Mesenchymal stem cell (in vitro differentiated cells and primary cell): ENCODE measurements around the gene DNAJC5.

ENCODE experiments used
- DNase-seq: peaks from one replicate; pipeline ENCODE4 v3.0.0-alpha.2; 2013
- H2AFZ ChIP-seq: one replicate; pipeline ENCODE4 v1.6.1; 2013; ENCODE audit warnings: low read depth, mild to moderate bottlenecking, control low read depth, inconsistent platforms, low read length, moderate library complexity
- H2AK5ac ChIP-seq: 2 replicates; pipeline ENCODE4 v1.6.1; 2013; ENCODE audit warnings: low read length, moderate library complexity, mild to moderate bottlenecking, inconsistent platforms; ENCODE audit not compliant: severe bottlenecking
- H2BK120ac ChIP-seq: one replicate; pipeline ENCODE4 v1.6.1; 2013; ENCODE audit warnings: low read depth, mild to moderate bottlenecking, inconsistent platforms, low read length, moderate library complexity
- H2BK12ac ChIP-seq, 2 experiments: one replicate each; pipeline ENCODE4 v1.6.1; 2013; ENCODE audit warnings: inconsistent platforms in 2 of 2, low read length in 2 of 2, mild to moderate bottlenecking in 2 of 2, moderate library complexity in 2 of 2, control low read depth in 1 of 2
- H2BK15ac ChIP-seq: one replicate; pipeline ENCODE4 v1.6.1; 2013; ENCODE audit warnings: mild to moderate bottlenecking, low read depth, inconsistent platforms; ENCODE audit not compliant: poor library complexity, severe bottlenecking
- H2BK5ac ChIP-seq: 2 replicates; pipeline ENCODE4 v1.6.1; 2013; ENCODE audit warnings: low read depth, mild to moderate bottlenecking, low read length, control low read depth, inconsistent platforms; ENCODE audit not compliant: poor library complexity, severe bottlenecking
- H3K14ac ChIP-seq, 2 experiments: one replicate each; pipeline ENCODE4 v1.6.1; 2013; ENCODE audit warnings: inconsistent platforms in 2 of 2, low read length in 2 of 2, control low read depth in 1 of 2, mild to moderate bottlenecking in 1 of 2, moderate library complexity in 1 of 2
- H3K18ac ChIP-seq, 2 experiments: one replicate each; pipeline ENCODE4 v1.6.1; 2013; ENCODE audit warnings: inconsistent platforms in 2 of 2, low read length in 2 of 2, control low read depth in 1 of 2, low read depth in 1 of 2, mild to moderate bottlenecking in 1 of 2
- H3K23ac ChIP-seq, 2 experiments: one replicate each; pipeline ENCODE4 v1.6.1; 2013; ENCODE audit warnings: inconsistent platforms in 2 of 2, low read length in 2 of 2, mild to moderate bottlenecking in 2 of 2, moderate library complexity in 2 of 2, control low read depth in 1 of 2
- H3K27ac ChIP-seq: 2 replicates; pipeline ENCODE4 v1.5.1; 2013; ENCODE audit warnings: mild to moderate bottlenecking, moderate library complexity, low read length, control low read depth, inconsistent platforms; ENCODE audit not compliant: poor library complexity, severe bottlenecking
- H3K27me3 ChIP-seq, 2 experiments: 2 replicates each; pipeline versions ENCODE4 v1.6.1 to v1.7.0; 2013; ENCODE audit warnings: low read length in 2 of 2, mild to moderate bottlenecking in 2 of 2, moderate library complexity in 2 of 2, control low read depth in 1 of 2, inconsistent platforms in 1 of 2; ENCODE audit not compliant: control insufficient read depth in 1 of 2, insufficient read depth in 1 of 2
- H3K36me3 ChIP-seq, 2 experiments: 2 replicates each; pipeline versions ENCODE4 v1.6.1 to v1.7.0; 2013; ENCODE audit warnings: low read length in 2 of 2, control low read depth in 1 of 2, inconsistent platforms in 1 of 2, low read depth in 1 of 2, mild to moderate bottlenecking in 1 of 2; ENCODE audit not compliant: insufficient read depth in 2 of 2, control insufficient read depth in 1 of 2
- H3K4ac ChIP-seq, 2 experiments: one replicate each; pipeline ENCODE4 v1.6.1; 2013; ENCODE audit warnings: inconsistent platforms in 2 of 2, low read length in 2 of 2, mild to moderate bottlenecking in 2 of 2, moderate library complexity in 2 of 2, control low read depth in 1 of 2, low read depth in 1 of 2
- H3K4me1 ChIP-seq: 2 replicates; pipeline ENCODE4 v1.6.1; 2013; ENCODE audit warnings: low read depth, low read length, control low read depth; ENCODE audit not compliant: control insufficient read depth, insufficient read depth
- H3K4me2 ChIP-seq: 2 replicates; pipeline ENCODE4 v1.6.1; 2013; ENCODE audit warnings: low read length, mild to moderate bottlenecking, inconsistent platforms; ENCODE audit not compliant: poor library complexity, severe bottlenecking
- H3K4me3 ChIP-seq, 2 experiments: 2 replicates each; pipeline versions ENCODE4 v1.5.1 to v1.7.0; 2013; ENCODE audit warnings: low read length in 2 of 2, mild to moderate bottlenecking in 2 of 2, control low read depth in 1 of 2, low read depth in 1 of 2; ENCODE audit not compliant: insufficient read depth in 1 of 2
- H3K79me1 ChIP-seq: replicated peaks from 2 replicates; pipeline ENCODE4 v1.6.1; 2013; ENCODE audit warnings: mild to moderate bottlenecking, control low read depth, low read length, inconsistent platforms; ENCODE audit not compliant: poor library complexity, severe bottlenecking
- H3K9ac ChIP-seq: 2 replicates; pipeline ENCODE4 v1.7.0; 2013; ENCODE audit warnings: mild to moderate bottlenecking, low read length, moderate library complexity
- H3K9me3 ChIP-seq: 2 replicates; pipeline ENCODE4 v1.7.0; 2013; ENCODE audit warnings: mild to moderate bottlenecking, low read length; ENCODE audit not compliant: control insufficient read depth
- H4K8ac ChIP-seq: one replicate; pipeline ENCODE4 v1.6.1; 2013; ENCODE audit warnings: inconsistent platforms, mild to moderate bottlenecking, low read length, moderate library complexity
- H4K91ac ChIP-seq: one replicate; pipeline ENCODE4 v1.6.1; 2013; ENCODE audit warnings: mild to moderate bottlenecking, low read length, inconsistent platforms
- WGBS: methylation state at CpG from one replicate; pipeline ENCODE4 v1.1.7; 2013; ENCODE audit warnings: mixed read lengths; 5-methylcytosine and 5-hydroxymethylcytosine counted together

DNAJC5 gene

GRCh38 chr20:63933646-63934045, 38.7 kb downstream of the DNAJC5 start:
- peaks cover 40% of the 10 kb centered on the region for H3K79me1 ChIP-seq
- 96% methylated on average over 5 of the region's 5 CpGs for WGBS
- H3K27ac ChIP-seq: no peak overlapping the region
- H2BK5ac ChIP-seq: no peak overlapping the region
- DNase-seq: no peak
- no peak overlapping the region for H3K4ac ChIP-seq
- H2BK12ac ChIP-seq: no peak overlapping the region
- no peak overlapping the region for H3K4me3 ChIP-seq
- no peaks in the 10 kb centered on the region for H3K27me3 ChIP-seq
- H3K36me3 ChIP-seq: peaks cover 79 to 87% of the 10 kb centered on the region in 2 experiments
- no peak overlapping the region for H4K8ac ChIP-seq
- H3K4me2 ChIP-seq: no peak overlapping the region
- no peak overlapping the region for H4K91ac ChIP-seq
- no peak overlapping the region for H3K18ac ChIP-seq
- H3K9ac ChIP-seq: no peak overlapping the region
- H2AFZ ChIP-seq: no peak overlapping the region
- H2BK120ac ChIP-seq: no peak overlapping the region
- H2BK15ac ChIP-seq: no peak overlapping the region
- no peak overlapping the region for H3K23ac ChIP-seq
- H3K14ac ChIP-seq: no peak overlapping the region
- no peaks in the 10 kb centered on the region for H3K9me3 ChIP-seq
- H2AK5ac ChIP-seq: no peak overlapping the region
- peaks cover 34% of the 10 kb centered on the region for H3K4me1 ChIP-seq

GRCh38 chr20:63934271-63935068, 39.5 kb downstream of the DNAJC5 start:
- H3K14ac ChIP-seq: no peak overlapping the region
- H2BK12ac ChIP-seq: no peak overlapping the region
- H3K4me3 ChIP-seq: no peak overlapping the region
- no peak overlapping the region for H2BK120ac ChIP-seq
- H3K23ac ChIP-seq: no peak overlapping the region
- no peak overlapping the region for H2BK5ac ChIP-seq
- H3K27me3 ChIP-seq: no peaks in the 10 kb centered on the region
- no peak overlapping the region for H2BK15ac ChIP-seq
- H4K91ac ChIP-seq: no peak overlapping the region
- peaks cover 44% of the 10 kb centered on the region for H3K79me1 ChIP-seq
- no peak for DNase-seq
- H3K4ac ChIP-seq: no peak overlapping the region
- H3K9me3 ChIP-seq: no peaks in the 10 kb centered on the region
- H4K8ac ChIP-seq: no peak overlapping the region
- H3K36me3 ChIP-seq: peaks cover 74 to 87% of the 10 kb centered on the region in 2 experiments
- peak overlapping the region; percentile 63 for H3K27ac ChIP-seq
- H3K4me2 ChIP-seq: no peak overlapping the region
- H2AFZ ChIP-seq: no peak overlapping the region
- 87% methylated on average over 35 of the region's 37 CpGs for WGBS
- H3K4me1 ChIP-seq: peaks cover 34% of the 10 kb centered on the region
- no peak overlapping the region for H3K18ac ChIP-seq
- H2AK5ac ChIP-seq: no peak overlapping the region
- H3K9ac ChIP-seq: no peak overlapping the region

- H3K79me1 ChIP-seq: peaks cover 42% of the 10 kb centered on the region
- H3K9me3 ChIP-seq: no peaks in the 10 kb centered on the region
- H3K18ac ChIP-seq: no peak overlapping the region
- H3K14ac ChIP-seq: no peak overlapping the region
- no peak overlapping the region for H2AK5ac ChIP-seq
- peaks cover 76 to 88% of the 10 kb centered on the region in 2 experiments for H3K36me3 ChIP-seq
- no peaks in the 10 kb centered on the region for H3K27me3 ChIP-seq
- no peak overlapping the region for H2AFZ ChIP-seq
- H2BK5ac ChIP-seq: no peak overlapping the region
- no peak overlapping the region for H3K23ac ChIP-seq
- peaks cover 32% of the 10 kb centered on the region for H3K4me1 ChIP-seq
- H3K4me2 ChIP-seq: no peak overlapping the region
- H3K4ac ChIP-seq: no peak overlapping the region
- no peak overlapping the region for H3K4me3 ChIP-seq
- no peak overlapping the region for H4K8ac ChIP-seq
- H3K9ac ChIP-seq: no peak overlapping the region
- H4K91ac ChIP-seq: peak overlapping the region; percentile 53
- DNase-seq: no peak
- H2BK120ac ChIP-seq: no peak overlapping the region
- WGBS: 97% methylated on average over 9 of the region's 9 CpGs
- H3K27ac ChIP-seq: peak overlapping the region; percentile 25
- H2BK12ac ChIP-seq: no peak overlapping the region
- no peak overlapping the region for H2BK15ac ChIP-seq
Observed at GRCh38 chr20:63935447-63935846, 40.5 kb downstream of the DNAJC5 start.

GRCh38 chr20:63937596-63937995, 42.7 kb downstream of the DNAJC5 start:
- Histone ChIP-seq H4K8ac (no peak overlapping the region), H3K4me3 (no peak overlapping the region), H3K14ac (no peak overlapping the region), H4K91ac (no peak overlapping the region), H3K23ac (no peak overlapping the region), H2BK5ac (no peak overlapping the region), H3K9ac (no peak overlapping the region), H2AFZ (no peak overlapping the region), H2BK120ac (no peak overlapping the region), H2BK15ac (no peak overlapping the region), H3K18ac (no peak overlapping the region), H3K4me2 (no peak overlapping the region), H3K4me1 (peaks cover 35% of the 10 kb centered on the region), H2AK5ac (no peak overlapping the region), H3K36me3 (peaks cover 69 to 84% of the 10 kb centered on the region in 2 experiments), H3K27ac (no peak overlapping the region), H2BK12ac (no peak overlapping the region), H3K4ac (no peak overlapping the region), H3K9me3 (no peaks in the 10 kb centered on the region), H3K79me1 (peaks cover 33% of the 10 kb centered on the region), H3K27me3 (no peaks in the 10 kb centered on the region)
- 93% methylated on average over 14 of the region's 14 CpGs for WGBS
- DNase-seq: no peak
